GM12875 (cell line): ENCODE data around the gene SAE1.
"Not testable (repeated sequence)": the region's sequence is repeated elsewhere in the genome, so short reads cannot be mapped to it uniquely, and the experiment has no call there.

ENCODE experiments used
- H3K4me3 ChIP-seq: one replicate; pipeline ENCODE4 v1.5.1; 2011; ENCODE audit warnings: low read depth, low read length, control low read depth
- TF ChIP-seq, protein P1 (sequence below): IDR thresholded peaks from 2 replicates; pipeline ENCODE4 v1.5.1; 2011; ENCODE audit warnings: low read depth, mild to moderate bottlenecking, control low read depth, inconsistent platforms, low read length, moderate library complexity, borderline replicate concordance; ENCODE audit not compliant: insufficient read depth

Gene SAE1

DNA sequence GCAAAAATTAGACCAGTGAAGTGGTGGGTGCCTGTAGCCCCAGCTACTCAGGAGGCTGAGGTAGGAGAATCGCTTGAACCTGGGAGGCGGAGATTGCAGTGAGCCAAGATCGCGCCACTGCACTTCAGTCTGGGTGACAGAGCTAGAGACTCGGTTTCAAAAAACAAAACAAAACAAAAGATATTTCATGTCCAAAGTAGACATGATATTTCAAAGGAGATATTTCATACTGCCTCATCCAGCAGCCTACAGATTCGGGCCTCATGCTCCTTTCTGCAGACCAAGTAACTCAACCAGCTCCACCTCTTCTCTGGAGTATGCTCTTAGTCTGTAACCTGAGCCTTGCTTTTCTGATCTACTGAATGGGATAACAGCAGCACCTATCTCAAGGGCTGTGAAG, 32.0 kb upstream of the SAE1 start:
- H3K4me3 ChIP-seq: no peak overlapping the region
- TF ChIP-seq, protein P1, sequence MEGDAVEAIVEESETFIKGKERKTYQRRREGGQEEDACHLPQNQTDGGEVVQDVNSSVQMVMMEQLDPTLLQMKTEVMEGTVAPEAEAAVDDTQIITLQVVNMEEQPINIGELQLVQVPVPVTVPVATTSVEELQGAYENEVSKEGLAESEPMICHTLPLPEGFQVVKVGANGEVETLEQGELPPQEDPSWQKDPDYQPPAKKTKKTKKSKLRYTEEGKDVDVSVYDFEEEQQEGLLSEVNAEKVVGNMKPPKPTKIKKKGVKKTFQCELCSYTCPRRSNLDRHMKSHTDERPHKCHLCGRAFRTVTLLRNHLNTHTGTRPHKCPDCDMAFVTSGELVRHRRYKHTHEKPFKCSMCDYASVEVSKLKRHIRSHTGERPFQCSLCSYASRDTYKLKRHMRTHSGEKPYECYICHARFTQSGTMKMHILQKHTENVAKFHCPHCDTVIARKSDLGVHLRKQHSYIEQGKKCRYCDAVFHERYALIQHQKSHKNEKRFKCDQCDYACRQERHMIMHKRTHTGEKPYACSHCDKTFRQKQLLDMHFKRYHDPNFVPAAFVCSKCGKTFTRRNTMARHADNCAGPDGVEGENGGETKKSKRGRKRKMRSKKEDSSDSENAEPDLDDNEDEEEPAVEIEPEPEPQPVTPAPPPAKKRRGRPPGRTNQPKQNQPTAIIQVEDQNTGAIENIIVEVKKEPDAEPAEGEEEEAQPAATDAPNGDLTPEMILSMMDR: no peak

GRCh38 chr19:47099576-47100050, 31.0 kb upstream of the SAE1 start:
- TF ChIP-seq, protein P1: no peak
- no peak overlapping the region for H3K4me3 ChIP-seq

DNA sequence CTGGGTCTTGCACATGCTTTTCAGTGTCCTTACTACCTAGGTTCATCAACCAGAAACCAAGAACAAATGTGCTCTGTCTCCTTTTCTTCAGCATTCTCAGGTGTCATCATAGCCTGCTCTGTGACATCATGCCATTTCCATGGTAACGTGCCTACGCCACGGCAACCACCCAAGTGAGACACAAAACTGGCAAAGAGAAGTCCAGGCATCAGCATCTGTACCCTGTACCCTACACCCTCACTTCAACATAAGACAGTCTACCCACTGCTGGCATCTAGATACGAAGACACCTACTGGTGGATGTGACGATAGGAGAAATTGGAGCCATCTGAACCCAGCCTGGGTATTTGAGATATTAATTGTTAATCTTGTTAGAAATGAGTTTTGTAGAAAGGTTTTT, 30.3 kb upstream of the SAE1 start:
- TF ChIP-seq, protein P1: no peak
- H3K4me3 ChIP-seq: no peak overlapping the region

GRCh38 chr19:47101116-47101515, 29.5 kb upstream of the SAE1 start:
- not testable (repeated sequence) for H3K4me3 ChIP-seq

DNA sequence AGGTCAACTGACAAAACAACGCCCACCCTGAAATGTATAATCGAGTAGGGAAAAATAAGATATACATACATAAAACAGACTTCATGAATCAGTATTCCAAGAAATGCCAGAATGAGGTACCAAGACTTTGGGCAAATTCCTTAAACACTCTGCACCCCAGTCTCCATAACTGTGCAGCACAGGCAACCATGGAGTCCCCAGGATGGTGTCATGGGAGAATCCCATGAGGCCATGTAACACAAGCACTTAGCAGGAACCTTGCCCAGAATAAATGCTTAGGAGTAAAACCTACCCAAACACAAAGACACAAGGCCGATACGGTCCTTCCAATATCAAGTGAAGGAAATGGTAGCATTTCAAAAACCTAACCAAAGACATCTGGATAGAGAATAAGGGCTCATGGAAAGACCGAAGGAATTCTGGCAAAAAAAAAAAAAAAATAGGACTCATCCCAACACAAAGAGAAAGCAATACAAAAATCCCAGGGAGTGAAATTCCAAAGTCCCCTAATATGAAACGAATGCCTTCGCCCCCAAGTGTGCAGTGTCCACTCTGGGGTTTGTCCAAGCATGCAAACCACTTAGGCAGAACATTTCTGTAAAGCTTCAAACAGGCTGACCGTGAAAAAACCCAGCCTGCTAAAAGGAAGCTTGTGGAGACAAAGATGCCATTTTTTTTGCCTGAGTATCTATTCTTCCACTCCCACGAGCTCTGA, 28.1 kb upstream of the SAE1 start:
- H3K4me3 ChIP-seq: no peak overlapping the region

GRCh38 chr19:47104680-47105079, 26.0 kb upstream of the SAE1 start:
- H3K4me3 ChIP-seq: no peak overlapping the region
- TF ChIP-seq, protein P1: no peak

More for the DNA sequence above, 28.1 kb upstream of the SAE1 start:
- TF ChIP-seq, protein P1: no peak

- TF ChIP-seq, protein P1: no peak
- H3K4me3 ChIP-seq: no peak overlapping the region
Observed at GRCh38 chr19:47105874-47106273, 24.8 kb upstream of the SAE1 start.

- H3K4me3 ChIP-seq: no peak overlapping the region
- TF ChIP-seq, protein P1: no peak
Observed at GRCh38 chr19:47106821-47107201, 23.8 kb upstream of the SAE1 start.
